ENCODE data around the gene NHSL1. TPM values are rescaled to one million over a fixed set of nuclear protein-coding genes. Genes with fewer than 3 reads are reported as not detected.

Gene NHSL1
- total RNA-seq, result 1 to 10 TPM in 1 of 2 experiments, under 1 TPM in 1; 0.64 to 1.1 TPM

- Mint-ChIP-seq H3K36me3 (ENCODE audit: low read depth) (no peaks in the 10 kb centered on the region), H3K27me3 (ENCODE audit: low read depth) (peaks cover 3% of the 10 kb centered on the region), H3K27ac (no peak within 1 kb of the TSS), H3K4me3 (no peak within 1 kb of the TSS), H3K4me1 (ENCODE audit: low read depth) (peaks cover 4% of the 10 kb centered on the region), H3K9me3 (no peaks in the 10 kb centered on the region)
- CTCF ChIA-PET, result interaction anchor here (1.0 kb wide), 1 partner anchor 10 kb away, joined by 3 read pairs; no protein-coding TSS in a partner anchor
- DNase-seq, result no peak
- intact Hi-C loops (cut with micrococcal nuclease), result no loop called here
Observed at GRCh38 chr6:138499303-138500018, at the start of gene NHSL1. TSS of gene NHSL1 (minus strand) at chr6:138499494. CDS start at chr6:138499290, 204 bp downstream.

- Mint-ChIP-seq H3K4me3 (no peak overlapping the region), H3K27ac (no peak overlapping the region), H3K36me3 (ENCODE audit: low read depth) (no peaks in the 10 kb centered on the region), H3K27me3 (ENCODE audit: low read depth) (peaks cover 10% of the 10 kb centered on the region), H3K4me1 (ENCODE audit: low read depth) (peaks cover 6% of the 10 kb centered on the region), H3K9me3 (no peaks in the 10 kb centered on the region)
- intact Hi-C loops (cut with micrococcal nuclease), result loop anchor here (1.0 kb wide), 1 partner anchor 47 kb away; no protein-coding TSS in a partner anchor
- peak; percentile 57 for DNase-seq
- CTCF ChIA-PET, result interaction anchor here (1.0 kb wide), 1 partner anchor 45 kb away, joined by 3 read pairs; no protein-coding TSS in a partner anchor
Observed at GRCh38 chr6:138546733-138547185, 47.5 kb upstream of the NHSL1 start.

GRCh38 chr6:138545621-138545980 lies 46.3 kb upstream of the NHSL1 start:
- no peak for DNase-seq
- Mint-ChIP-seq H3K27me3 (ENCODE audit: low read depth) (peaks cover 11% of the 10 kb centered on the region), H3K4me3 (no peak overlapping the region), H3K27ac (no peak overlapping the region), H3K36me3 (ENCODE audit: low read depth) (no peaks in the 10 kb centered on the region), H3K4me1 (ENCODE audit: low read depth) (peaks cover 6% of the 10 kb centered on the region), H3K9me3 (no peaks in the 10 kb centered on the region)
- intact Hi-C loops (cut with micrococcal nuclease), result no loop called here
- CTCF ChIA-PET, result no interaction called here

- Mint-ChIP-seq H3K36me3 (ENCODE audit: low read depth) (no peaks in the 10 kb centered on the region), H3K27ac (no peak overlapping the region), H3K4me1 (ENCODE audit: low read depth) (peaks cover 6% of the 10 kb centered on the region), H3K9me3 (no peaks in the 10 kb centered on the region), H3K27me3 (ENCODE audit: low read depth) (peaks cover 11% of the 10 kb centered on the region), H3K4me3 (no peak overlapping the region)
- intact Hi-C loops (cut with micrococcal nuclease), result no loop called here
- CTCF ChIA-PET, result no interaction called here
- DNase-seq, result no peak
Observed at GRCh38 chr6:138544501-138544900, 45.2 kb upstream of the NHSL1 start.

GRCh38 chr6:138543657-138544056 lies 44.4 kb upstream of the NHSL1 start:
- Mint-ChIP-seq H3K4me3 (no peak overlapping the region), H3K36me3 (ENCODE audit: low read depth) (no peaks in the 10 kb centered on the region), H3K27me3 (ENCODE audit: low read depth) (peaks cover 11% of the 10 kb centered on the region), H3K4me1 (ENCODE audit: low read depth) (peaks cover 6% of the 10 kb centered on the region), H3K27ac (no peak overlapping the region), H3K9me3 (no peaks in the 10 kb centered on the region)
- DNase-seq, result no peak
- CTCF ChIA-PET, result interaction anchor here (0.6 to 2.0 kb wide), 2 partner anchors 26 to 427 kb away, joined by 4 to 5 read pairs; no protein-coding TSS in a partner anchor
- intact Hi-C loops (cut with micrococcal nuclease), result no loop called here

- Mint-ChIP-seq H3K36me3 (ENCODE audit: low read depth) (no peaks in the 10 kb centered on the region), H3K27me3 (ENCODE audit: low read depth) (peaks cover 11% of the 10 kb centered on the region), H3K9me3 (no peaks in the 10 kb centered on the region), H3K4me1 (ENCODE audit: low read depth) (peaks cover 5% of the 10 kb centered on the region), H3K4me3 (no peak overlapping the region), H3K27ac (no peak overlapping the region)
- intact Hi-C loops (cut with micrococcal nuclease), result no loop called here
- DNase-seq, result no peak
- CTCF ChIA-PET, result interaction anchor here (0.6 to 2.0 kb wide), 2 partner anchors 24 to 1551 kb away, joined by 3 to 5 read pairs; no protein-coding TSS in a partner anchor
Observed at GRCh38 chr6:138541823-138542481, 42.7 kb upstream of the NHSL1 start.

- intact Hi-C loops (cut with micrococcal nuclease), result no loop called here
- peaks cover 4% of the 10 kb centered on the region for H3K27me3 Mint-ChIP-seq (ENCODE audit: low read depth)
- no peak overlapping the region for H3K4me3 Mint-ChIP-seq
- H3K36me3 Mint-ChIP-seq (ENCODE audit: low read depth), result no peaks in the 10 kb centered on the region
- H3K9me3 Mint-ChIP-seq, result no peaks in the 10 kb centered on the region
- CTCF ChIA-PET, result no interaction called here
- no peaks in the 10 kb centered on the region for H3K4me1 Mint-ChIP-seq (ENCODE audit: low read depth)
- no peak for DNase-seq
- no peak overlapping the region for H3K27ac Mint-ChIP-seq
Observed at GRCh38 chr6:138540468-138540867, 41.2 kb upstream of the NHSL1 start.

- H3K4me1 Mint-ChIP-seq (ENCODE audit: low read depth), result no peaks in the 10 kb centered on the region
- no peak overlapping the region for H3K4me3 Mint-ChIP-seq
- H3K27ac Mint-ChIP-seq, result no peak overlapping the region
- CTCF ChIA-PET, result no interaction called here
- no peaks in the 10 kb centered on the region for H3K36me3 Mint-ChIP-seq (ENCODE audit: low read depth)
- H3K27me3 Mint-ChIP-seq (ENCODE audit: low read depth), result peaks cover 4% of the 10 kb centered on the region
- DNase-seq, result no peak
- intact Hi-C loops (cut with micrococcal nuclease), result no loop called here
- H3K9me3 Mint-ChIP-seq, result no peaks in the 10 kb centered on the region
Observed at GRCh38 chr6:138539876-138540275, 40.6 kb upstream of the NHSL1 start.

GRCh38 chr6:138538390-138539031 lies 39.2 kb upstream of the NHSL1 start:
- Mint-ChIP-seq H3K4me3 (no peak overlapping the region), H3K4me1 (ENCODE audit: low read depth) (no peaks in the 10 kb centered on the region), H3K9me3 (no peaks in the 10 kb centered on the region), H3K27ac (no peak overlapping the region), H3K27me3 (ENCODE audit: low read depth) (peaks cover 4% of the 10 kb centered on the region), H3K36me3 (ENCODE audit: low read depth) (no peaks in the 10 kb centered on the region)
- DNase-seq, result no peak
- intact Hi-C loops (cut with micrococcal nuclease), result no loop called here
- CTCF ChIA-PET, result no interaction called here

- CTCF ChIA-PET, result interaction anchor here (0.6 kb wide), 3 partner anchors 13 to 136 kb away, joined by 4 to 6 read pairs (median 5); no protein-coding TSS in a partner anchor
- Mint-ChIP-seq H3K4me1 (ENCODE audit: low read depth) (no peaks in the 10 kb centered on the region), H3K27ac (no peak overlapping the region), H3K9me3 (no peaks in the 10 kb centered on the region), H3K4me3 (no peak overlapping the region), H3K27me3 (ENCODE audit: low read depth) (peaks cover 4% of the 10 kb centered on the region), H3K36me3 (ENCODE audit: low read depth) (no peaks in the 10 kb centered on the region)
- DNase-seq, result no peak
- intact Hi-C loops (cut with micrococcal nuclease), result no loop called here
Observed at GRCh38 chr6:138537106-138537505, 37.8 kb upstream of the NHSL1 start.

GRCh38 chr6:138535728-138536455 lies 36.6 kb upstream of the NHSL1 start:
- H3K9me3 Mint-ChIP-seq, result no peaks in the 10 kb centered on the region
- CTCF ChIA-PET, result interaction anchor here (2.9 kb wide), 1 partner anchor 15 kb away, joined by 9 read pairs; no protein-coding TSS in a partner anchor
- intact Hi-C loops (cut with micrococcal nuclease), result no loop called here
- no peaks in the 10 kb centered on the region for H3K27me3 Mint-ChIP-seq (ENCODE audit: low read depth)
- H3K27ac Mint-ChIP-seq, result no peak overlapping the region
- no peaks in the 10 kb centered on the region for H3K4me1 Mint-ChIP-seq (ENCODE audit: low read depth)
- H3K4me3 Mint-ChIP-seq, result no peak overlapping the region
- H3K36me3 Mint-ChIP-seq (ENCODE audit: low read depth), result no peaks in the 10 kb centered on the region
- no peak for DNase-seq

GRCh38 chr6:138533667-138534066 lies 34.4 kb upstream of the NHSL1 start:
- CTCF ChIA-PET, result interaction anchor here (2.9 kb wide), 1 partner anchor 13 kb away, joined by 9 read pairs; no protein-coding TSS in a partner anchor
- no peak for DNase-seq
- Mint-ChIP-seq H3K4me1 (ENCODE audit: low read depth) (no peaks in the 10 kb centered on the region), H3K36me3 (ENCODE audit: low read depth) (no peaks in the 10 kb centered on the region), H3K27me3 (ENCODE audit: low read depth) (no peaks in the 10 kb centered on the region), H3K27ac (no peak overlapping the region), H3K9me3 (no peaks in the 10 kb centered on the region), H3K4me3 (no peak overlapping the region)
- intact Hi-C loops (cut with micrococcal nuclease), result no loop called here
